HG02870 (cell line): ENCODE data around the gene IL16.

ENCODE experiments used
- ATAC-seq: cut with Tn5 transposase; IDR thresholded peaks from one replicate; pipeline ENCODE4 v1.9.1; 2021; ENCODE audit warnings: mild to moderate bottlenecking, moderate library complexity; ENCODE audit not compliant: unreplicated experiment

Gene IL16

DNA sequence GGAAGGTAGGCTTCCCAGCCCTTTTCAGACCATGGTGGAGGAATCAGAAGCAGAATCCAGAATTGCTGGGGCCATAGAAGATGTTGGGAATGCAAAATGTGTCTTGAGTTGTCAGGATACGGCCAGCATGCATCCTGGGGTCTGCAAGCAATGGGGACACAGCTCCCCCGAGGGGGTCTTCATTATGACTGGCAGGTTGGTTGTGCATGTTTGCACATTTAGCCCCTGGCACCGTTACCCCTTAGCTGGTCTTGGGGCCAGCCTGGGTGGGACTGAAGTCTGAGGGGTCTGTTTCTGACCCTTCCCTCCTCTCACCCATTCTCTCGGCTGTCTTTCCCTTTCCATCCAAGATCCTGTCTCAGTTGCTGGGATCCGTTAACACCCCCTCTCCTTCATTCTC, 76.5 kb downstream of the IL16 start:
- ATAC-seq: no peak

DNA sequence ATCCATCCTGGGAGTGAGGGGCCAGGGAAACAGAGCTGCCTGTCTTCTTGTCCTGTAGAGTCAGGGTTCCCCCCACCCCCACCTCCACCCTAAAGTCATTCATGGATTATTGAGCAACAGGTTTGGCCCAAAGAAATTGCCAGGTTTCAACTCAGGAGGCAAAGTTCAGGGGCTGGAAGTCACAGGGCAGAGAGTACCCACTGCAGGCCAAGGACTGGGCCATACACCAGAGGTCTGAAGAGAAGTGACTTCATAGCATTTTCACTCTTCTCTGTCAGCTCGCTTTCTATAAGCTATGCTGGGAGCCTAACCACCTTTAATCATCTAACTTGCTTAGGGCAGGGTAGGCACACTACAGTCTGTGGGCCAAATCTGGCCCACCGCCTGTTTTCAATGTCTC, 77.2 kb downstream of the IL16 start:
- ATAC-seq: no peak

DNA sequence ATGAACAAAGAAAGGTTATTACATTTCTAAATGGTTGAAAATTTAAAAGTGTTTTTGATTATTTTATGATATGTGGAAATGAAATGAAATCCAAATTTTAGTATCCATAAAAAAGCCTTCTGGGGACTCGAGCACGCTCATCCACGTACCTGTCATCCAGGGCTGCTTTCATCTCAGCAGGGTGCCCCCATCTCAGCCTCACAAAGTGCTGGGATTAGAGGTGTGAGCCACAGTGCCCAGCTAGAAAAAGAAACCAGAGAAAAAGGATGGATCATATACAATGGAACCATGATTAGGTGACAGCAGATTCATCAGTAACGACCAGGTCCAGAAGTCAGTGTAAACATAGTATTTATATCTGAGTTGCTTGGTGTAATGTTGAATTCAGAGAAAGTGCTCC, 77.6 kb downstream of the IL16 start:
- no peak for ATAC-seq

DNA sequence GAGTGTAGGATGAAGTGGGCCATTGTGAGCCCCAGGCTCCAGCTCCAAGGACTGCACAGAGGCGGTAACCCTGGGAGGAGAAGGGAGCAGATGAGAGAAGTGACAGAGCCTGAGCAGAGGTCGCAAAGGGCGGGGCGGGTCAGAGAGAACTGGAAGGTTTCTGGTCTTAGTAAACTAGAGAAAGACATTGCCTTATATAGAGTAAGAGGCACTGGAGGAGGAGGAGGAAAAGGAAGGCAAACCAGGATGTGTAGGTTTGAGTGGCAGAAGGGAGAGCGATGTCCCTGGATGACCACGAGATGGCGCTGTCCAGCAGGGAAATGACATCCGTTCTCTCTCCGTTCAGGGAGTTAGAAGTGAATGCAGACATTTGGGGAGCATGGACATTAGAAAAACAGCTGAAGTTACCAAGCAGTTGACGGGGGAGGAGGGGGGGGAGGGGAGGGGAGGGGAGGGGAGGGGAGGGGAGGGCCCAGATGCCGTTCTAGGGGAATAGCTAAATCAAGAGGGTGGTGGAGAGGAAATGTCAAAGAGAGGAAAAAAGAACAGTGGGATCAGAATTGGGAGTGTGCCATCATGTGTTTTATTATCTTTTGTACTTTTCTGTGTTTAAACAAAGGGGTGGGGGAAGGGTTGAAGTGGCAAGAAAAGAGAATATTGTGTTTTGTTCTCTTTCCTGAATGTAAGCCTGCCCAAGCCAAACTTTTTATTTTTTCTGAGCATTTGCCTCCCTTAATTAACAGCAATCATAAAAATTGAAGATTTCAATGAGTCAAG, 78.4 kb downstream of the IL16 start:
- ATAC-seq: peak; percentile 79

DNA sequence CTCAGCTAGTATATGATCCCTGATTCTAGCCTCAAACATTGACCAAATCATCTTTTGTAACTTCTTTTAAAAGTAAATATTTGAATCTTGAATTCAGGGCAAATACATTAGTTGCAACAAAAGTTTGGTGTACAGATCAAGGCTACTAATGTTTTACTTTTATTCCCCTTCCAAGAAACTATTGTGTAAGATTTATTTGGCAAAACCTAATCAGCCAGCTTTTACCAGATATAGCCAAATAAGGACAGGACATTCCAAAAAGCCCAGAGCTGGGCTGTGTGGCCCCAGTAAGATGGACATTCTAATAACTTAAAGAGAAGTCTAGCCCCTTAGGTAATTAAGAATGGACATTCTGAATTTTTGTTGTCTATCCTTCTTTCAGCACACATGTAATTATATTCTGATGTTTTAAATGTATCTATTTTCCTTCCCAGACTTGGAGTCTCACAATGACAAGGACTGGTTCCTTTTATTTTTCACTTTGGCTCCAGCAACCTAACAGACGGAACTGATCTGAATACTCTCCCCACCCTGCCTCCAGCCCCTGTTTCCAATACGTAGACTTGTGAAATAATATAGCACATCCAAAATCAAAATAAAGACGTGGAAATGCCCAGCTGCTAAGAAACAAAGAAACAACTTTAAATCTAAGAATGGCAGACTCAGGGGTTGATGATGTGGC, 79.2 kb downstream of the IL16 start:
- no peak for ATAC-seq

DNA sequence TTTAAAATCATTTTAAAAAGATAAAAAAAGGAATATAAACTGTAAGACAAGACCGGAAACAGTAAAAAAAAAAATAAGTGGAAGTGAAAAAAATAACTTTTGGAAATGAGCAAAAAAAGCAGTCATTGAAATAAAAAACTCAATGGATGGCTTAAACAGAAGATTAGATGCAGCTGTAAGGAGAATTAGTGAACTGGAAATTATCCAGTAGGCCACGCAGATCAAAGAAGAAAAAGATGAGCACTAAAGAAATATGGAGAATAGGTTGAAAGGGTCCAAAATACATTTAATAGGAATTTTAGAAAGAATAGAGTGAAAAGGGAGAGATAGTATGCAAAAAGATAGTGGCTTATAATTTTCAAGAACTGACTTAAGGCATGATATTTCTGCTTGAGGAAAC, 80.3 kb downstream of the IL16 start:
- no peak for ATAC-seq

DNA sequence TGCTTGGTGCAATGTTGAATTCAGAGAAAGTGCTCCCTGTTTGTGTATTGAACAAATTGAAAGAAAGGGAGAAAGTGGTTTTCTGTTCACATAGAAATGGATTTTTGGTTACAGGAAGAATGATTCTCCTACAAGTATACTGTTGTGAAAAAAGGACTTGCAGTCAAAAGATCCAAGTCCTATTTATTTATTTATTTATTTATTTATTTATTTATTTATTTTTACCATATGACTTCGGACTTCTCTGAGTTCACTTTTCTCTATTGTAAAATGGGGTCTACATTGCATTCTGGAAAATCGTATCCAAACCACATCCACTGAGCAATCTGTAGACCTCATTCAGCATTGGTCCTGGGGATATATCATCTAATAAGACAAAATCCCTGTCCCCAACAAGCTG, 81.2 kb downstream of the IL16 start:
- ATAC-seq: no peak

DNA sequence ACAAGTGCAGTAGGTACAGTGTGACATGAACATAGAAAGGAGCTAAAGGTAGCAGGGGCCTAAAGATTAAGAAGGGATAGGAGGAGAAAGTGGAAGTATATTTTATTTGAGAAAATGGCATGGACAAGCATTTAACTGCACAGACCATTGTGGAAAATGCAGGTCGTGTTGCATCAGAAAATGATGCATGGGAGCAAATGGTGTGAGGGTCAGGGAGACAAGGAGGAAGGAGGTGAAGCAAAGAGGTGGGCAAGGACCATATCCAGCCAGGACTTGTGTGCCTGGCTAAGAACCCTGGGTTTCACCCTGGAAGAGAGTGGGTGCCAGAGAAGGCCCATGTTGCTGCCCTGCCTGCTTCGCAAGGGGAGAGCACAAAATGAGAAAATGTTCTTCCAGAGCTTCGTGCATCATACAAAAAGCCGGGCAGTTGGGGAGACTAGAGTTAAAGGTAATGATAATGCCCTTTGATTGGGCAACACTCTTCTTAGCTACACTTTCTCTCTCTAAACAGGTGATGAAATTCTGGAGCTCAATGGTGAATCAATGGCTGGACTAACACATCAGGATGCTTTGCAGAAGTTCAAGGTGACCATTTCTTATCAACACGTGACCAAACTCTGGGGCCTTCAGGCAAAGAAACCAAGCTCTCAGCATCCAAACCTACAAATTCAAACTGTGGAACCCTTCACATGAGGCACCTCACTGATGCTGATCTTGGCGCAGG, 81.8 kb downstream of the IL16 start:
- ATAC-seq: no peak

DNA sequence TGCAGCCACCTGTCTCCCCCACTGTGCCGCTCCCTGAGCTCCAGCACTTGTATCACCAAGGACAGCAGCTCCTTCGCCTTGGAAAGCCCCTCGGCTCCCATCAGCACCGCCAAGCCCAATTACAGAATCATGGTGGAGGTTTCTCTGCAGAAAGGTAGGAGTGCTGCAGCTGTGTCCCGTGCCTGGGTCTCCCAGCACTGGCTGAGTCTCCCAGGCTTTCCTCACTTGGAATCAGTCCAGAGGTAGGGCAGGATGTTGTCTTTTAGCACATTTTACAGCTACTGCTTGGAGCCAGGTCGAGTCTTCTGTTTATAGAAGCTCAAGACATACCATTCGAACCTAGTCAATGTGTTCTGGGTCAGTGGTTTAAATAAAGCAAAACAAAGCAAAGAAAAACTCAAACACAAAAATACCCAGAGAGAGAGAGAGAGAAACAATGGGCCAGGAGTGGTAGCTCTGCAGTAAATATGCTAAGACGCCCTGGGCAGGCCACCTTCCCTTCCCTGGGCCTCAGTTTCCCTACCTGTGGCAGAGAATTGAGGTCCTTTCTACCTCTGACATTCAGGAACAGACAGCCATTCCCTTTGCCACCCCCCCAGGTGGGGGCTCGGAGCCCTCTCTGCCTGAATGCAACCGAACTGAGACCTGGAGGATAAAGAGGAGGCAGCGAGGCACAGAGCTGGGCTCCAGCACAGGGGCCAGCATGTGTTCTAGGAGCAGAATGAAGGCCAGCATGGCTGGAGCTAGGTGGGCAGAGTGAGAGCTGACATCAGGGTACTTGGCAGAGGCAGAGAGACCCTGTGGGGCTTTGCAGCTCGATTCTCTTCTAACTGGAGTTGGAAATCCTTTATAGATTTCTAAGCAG, 83.2 kb downstream of the IL16 start:
- no peak for ATAC-seq

DNA sequence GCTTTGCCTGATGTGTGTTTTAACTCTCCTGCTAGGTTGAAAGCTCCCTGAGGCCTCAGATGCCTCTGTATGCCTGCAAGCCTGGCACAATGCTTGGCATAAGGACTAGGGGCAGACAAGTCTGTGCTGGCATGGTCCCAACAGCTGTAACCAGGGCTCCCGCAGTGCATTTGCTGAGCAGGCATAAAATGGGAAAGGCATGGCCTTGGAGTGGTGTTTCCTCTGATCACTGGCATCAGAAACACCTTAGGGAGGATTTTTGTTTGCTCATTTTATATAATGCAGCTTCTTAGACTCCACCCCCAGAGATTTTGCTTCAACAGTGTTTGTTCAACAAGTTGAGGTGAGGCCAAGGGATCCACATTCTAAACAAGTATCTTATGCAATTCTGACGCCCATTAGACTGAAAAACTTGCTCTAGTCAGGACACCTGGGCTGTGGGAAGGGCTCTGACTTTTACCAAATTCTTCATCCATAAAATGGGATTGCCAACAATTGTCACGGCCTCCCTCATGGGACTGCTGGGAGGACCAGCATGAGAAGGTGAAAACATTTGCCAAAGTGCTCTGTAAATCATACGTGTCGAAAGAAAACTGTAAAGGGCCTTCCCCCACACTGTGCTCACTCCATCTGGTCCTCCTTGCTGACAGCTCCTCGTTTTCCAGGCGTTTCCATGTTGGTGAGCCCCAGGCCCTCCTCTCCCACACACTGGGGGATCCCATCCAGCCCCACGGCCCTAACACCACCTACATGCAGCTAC, 84.2 kb downstream of the IL16 start:
- ATAC-seq: no peak

DNA sequence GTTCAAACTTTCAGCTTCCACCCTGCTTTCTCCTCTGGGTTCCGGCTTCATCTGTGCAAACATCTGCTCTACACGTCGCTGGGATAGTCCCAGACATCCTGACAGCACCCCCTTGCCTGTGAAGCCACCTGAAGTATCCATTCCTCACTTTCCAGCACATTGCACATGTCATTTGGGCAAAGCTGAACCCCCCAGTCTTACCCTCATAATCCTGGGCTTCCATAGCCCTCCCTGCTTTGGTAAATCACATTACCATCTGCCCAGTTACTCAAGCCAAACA, 84.7 kb downstream of the IL16 start:
- ATAC-seq: no peak

DNA sequence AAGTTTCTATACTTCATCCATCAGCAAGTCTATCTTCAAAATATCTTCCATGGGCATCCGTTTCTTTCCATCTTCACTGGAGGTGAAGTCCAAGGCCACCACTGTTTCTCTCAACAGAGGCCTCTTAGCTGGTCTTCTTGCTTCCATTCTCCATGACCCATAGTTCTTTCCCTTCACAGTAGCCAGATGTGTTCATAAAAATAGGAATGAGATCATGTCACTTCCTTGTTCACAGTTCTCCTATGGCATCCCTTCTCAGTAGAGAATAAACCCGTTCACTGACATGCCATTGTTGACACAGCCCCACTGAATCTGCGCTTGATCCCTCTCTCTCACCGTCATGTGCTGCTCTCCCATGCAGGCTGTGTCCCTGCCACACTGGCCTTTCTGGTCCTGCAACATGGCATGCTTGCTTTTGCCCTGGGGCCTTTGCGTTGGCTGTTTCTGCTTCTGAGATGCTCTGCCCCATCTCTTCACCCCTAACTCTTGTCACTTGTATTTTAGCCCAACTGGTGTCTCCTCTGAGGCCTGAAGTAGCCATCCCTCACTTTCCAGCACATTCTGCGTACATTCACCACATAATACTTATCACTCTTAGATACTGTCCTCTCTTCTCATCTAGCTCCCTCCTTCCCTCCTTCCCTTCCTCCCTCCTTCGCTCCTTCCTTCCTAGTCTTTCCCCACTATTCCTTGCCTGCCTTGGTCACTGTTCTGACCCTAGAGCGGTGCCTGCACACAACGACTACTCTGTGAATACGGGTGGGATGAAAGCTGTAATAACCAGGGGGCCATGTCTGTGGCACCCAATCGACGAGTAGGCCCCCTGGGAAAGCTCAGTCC, 85.3 kb downstream of the IL16 start:
- ATAC-seq: no peak

DNA sequence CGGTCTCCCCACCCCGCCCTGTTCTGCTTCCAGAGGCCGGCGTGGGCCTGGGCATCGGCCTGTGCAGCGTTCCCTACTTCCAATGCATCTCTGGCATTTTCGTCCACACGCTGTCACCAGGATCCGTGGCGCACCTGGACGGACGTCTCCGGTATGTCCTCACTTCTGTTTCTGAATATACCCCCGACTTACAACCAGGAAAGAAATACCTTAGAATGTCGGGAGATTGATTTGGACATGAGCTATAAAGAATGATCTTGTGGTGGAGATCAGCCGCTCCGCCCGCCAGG, 85.9 kb downstream of the IL16 start:
- ATAC-seq: no peak

DNA sequence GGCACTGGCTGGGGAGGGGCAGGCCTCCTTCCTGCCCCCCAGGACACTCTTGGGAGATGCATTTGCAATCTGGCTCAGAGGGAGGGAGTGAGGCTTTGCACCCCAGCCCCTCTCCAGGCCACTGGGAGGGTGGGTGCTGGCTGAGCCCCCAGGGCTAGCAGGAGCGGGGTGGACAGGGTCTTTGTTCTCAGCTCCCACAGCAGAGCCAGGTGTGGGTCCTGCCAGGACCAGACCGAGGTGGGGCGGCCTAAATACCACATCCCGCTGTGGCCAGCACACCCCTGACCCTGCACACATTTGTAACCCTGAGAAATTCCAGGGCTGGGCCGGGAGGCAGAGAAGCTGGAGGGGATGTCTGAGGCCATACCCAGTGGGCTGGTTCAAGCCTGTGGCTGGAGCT, 86.2 kb downstream of the IL16 start:
- ATAC-seq: no peak

DNA sequence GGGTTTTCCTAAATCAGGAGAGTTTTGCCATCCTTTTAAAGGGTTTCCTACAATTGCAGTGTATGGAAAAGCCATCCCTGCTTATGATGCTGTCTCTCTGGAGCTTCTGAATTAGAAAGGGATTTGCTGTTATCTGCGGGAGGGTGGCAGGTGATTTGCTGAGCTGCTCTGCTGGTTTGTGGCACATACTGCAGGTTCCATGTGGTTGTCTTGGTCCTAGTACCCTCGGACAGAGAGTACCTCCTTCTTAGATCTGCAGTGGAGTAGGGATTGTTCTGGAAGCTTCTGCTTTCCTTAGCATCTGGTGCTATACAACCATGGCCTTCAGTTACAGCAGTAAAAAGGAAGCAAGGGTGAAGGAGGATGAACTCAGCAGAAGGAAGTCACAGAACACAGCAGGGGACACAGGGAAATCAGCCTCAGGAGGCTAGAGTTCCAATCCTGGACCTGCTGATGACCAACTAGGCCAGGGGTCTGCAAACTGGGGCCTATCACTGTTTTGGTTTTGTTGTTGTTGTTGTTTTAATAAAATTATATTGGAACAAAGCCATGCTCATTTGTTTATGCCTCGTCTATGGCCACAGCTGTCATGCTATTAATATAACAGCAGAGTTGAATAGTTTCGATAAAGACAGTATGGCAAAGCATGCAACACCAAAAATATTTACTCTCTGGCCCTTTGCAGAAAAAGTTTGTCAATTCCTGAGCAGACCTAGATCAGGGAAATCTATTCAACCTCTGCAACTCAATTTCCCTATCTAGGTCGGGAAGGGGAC, 87.8 kb downstream of the IL16 start:
- no peak for ATAC-seq

DNA sequence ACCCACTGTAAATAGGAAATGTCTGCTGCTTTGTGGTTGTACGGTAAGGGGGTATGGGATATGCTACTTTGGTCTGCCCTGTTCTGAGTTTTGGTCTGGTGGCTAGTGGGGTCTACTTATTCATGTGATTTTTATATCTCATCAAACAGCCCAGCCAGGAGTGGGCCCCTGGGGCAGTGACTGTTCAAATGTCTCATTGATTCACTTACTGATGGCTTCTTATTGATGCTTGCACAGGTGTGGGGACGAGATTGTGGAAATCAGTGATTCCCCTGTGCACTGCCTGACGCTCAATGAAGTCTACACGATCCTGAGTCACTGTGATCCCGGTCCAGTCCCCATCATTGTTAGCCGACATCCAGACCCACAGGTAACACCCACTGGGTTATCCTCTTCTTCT, 88.8 kb downstream of the IL16 start:
- no peak for ATAC-seq

DNA sequence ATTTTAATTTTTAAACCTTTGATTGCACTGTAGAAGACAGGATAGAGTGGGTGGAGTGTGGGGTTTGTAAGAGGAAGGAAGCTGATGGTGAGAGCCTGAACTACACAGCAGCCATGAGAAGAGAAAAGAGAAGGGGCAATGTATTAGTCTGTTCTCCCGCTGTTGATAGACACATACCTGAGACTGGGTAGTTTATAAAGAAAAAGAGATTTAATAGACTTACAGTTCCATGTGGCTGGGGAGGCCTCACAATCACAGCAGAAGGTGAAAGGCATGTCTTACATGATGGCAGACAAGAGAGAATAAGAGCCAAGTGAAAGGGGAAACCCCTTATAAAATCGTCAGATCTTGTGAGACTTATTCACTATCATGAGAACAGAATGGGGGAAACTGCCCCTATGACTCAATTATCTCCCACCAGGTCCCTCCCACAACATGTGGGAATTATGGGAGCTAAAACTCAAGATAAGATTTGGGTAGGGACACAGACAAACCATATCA, 90.0 kb downstream of the IL16 start:
- ATAC-seq: no peak

DNA sequence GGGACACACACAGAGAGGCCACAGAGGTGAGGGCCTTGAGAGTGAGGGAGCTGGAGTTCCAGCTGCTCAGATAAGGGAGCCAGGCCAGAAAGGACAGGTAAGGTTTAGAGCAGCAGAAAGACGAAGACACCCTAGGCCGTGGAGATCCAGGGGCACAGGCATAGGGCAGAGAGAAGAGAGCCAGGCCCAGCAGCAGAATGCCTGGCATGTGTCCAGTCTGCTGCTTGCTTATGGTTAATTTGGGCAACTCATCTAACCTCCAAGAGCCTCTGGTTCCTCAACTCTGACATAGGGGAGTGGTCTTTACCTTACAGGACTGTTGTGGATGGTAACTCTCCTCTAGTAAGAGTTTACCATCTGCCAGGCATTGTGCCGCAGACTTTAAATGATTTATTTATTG, 91.4 kb downstream of the IL16 start:
- no peak for ATAC-seq

DNA sequence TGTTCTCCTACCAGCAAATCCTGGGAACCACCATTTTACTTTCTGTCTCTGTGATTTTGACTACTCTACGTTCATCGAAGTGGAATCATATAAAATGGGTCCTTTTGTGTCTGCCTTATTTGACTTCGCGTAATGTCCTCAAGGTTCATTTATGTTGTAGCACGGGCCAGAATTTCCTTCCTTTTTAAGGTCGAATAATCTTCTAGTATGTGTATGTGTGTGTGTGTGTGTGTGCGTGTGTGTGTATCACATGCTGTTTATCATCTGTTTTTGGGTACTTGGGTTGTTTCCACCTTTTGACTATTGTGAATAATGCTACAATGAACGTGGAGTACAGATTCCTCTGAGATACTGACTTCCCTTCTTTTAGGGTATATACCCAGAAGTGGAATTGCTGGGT, 91.9 kb downstream of the IL16 start:
- ATAC-seq: no peak
